Ureter (tissue), 1 donor: ENCODE data around the gene SYNDIG1. TPM values are rescaled to one million over a fixed set of nuclear protein-coding genes. Genes with fewer than 3 reads are reported as not detected.

Source experiments
- DNase-seq: peaks from one replicate; pipeline ENCODE4 v3.0.0-alpha.2; 2020; ENCODE audit warnings: low spot score
- total RNA-seq: library from RNA; stranded (reverse); gene quantifications from one replicate; pipeline ENCODE4 v1.2.4, GENCODE V29; 2023
- donor health status: DM: yes; HTN: yes; CAD: no.

The SYNDIG1 gene
- 4.6 TPM for total RNA-seq

DNA sequence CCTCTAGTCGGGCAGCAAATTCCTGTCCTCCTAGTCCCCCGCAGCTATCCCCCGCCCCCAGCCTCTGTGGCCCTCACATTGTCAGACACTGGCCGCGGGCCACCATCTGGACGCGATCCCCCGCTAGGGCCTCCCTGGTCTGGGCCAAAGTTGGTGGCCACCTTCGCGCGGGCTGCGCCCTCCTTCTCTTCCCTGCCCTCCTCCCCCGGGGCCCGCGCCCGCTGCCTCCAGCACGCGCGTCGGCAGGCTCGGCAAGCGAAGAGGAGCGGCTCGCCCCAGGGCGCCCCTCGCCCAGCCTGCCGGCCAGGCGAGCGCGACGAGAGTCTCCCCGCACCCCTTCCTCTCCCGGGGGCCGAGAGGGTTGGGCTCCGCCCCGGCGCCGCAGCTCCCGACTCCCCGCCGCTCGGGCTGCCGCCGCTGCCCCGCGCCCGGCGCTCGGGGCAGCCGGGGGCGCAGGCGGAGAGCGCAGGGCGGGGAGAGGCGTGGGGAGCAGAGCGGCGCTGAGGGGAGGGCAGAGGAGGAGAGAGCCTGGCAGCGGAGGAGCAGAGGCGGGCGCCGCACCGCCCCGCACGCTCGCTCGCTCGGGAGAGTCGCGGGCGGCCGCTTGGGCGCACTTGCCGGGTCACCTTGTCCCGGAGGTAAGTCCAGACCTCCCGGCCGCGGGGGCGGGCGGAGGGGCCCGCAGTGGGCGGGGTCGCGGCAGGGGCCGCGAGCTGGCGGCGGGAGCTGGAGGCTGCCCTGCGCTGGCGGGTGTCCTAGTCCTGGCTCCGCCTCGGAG lies at the start of gene SYNDIG1:
TSS of gene SYNDIG1 (plus strand) at position 514 of the 778 bp plus-strand sequence. CDS start 73,469 bp downstream, outside the sequence.
- no peak for DNase-seq

DNA sequence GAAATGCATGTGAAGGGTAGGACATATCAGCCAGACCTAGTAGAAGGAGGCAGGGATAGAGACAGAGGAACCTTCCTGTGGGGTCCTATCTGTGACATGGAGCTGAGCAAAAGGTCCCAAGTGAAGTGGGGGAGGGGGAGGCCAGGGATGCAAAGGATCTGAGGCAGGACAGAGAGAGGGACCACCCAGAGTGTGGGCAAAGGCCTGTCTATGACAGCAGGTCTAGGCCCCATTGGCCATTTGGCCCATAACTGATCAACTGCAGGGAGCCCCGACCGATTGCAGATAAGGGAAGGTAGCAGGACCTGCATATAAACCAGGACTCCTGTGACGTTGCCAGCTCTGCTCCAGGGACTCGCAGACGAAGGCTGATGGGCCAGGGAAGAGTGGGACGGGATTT lies 49.6 kb upstream of the SYNDIG1 start:
- no peak for DNase-seq

DNA sequence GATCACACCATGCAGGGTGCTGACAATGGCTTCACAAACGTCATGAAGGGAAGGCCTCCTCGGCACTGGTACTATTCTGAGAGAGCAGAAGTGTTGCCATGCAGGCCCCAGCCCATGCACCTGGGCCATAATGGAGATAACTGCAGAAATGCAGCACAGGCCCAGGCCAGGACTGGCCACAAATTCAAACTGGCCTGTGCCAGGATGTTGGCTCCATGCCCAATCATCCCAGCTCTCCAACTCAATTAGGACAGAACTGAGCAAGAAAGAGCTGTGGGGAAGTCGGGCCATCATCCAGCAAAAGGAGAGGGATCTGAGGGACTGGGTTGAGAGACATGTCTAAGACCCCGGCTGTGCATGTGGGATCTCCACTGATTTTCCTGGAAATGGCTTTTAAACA lies 48.9 kb upstream of the SYNDIG1 start:
- DNase-seq, result no peak

DNA sequence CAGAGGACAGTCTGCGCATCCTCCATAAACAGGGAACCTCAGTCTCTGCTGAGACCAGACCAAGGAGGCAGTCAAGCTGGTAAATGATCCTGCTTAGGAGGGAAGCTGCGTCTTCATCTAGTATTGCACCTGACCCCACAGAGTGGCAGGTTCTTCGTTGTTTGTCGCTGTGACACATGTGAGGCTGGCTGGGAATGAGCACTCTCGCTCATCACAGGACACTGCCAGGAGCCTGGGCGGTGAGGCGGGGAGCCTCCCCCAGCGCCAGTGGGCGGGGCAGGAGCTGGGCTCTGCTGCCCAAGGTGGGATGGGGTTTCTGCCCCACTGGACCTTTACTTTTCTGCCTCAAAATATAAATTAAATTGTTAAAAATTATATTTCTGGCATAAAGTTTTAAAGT lies 48.4 kb upstream of the SYNDIG1 start:
- DNase-seq, result no peak

DNA sequence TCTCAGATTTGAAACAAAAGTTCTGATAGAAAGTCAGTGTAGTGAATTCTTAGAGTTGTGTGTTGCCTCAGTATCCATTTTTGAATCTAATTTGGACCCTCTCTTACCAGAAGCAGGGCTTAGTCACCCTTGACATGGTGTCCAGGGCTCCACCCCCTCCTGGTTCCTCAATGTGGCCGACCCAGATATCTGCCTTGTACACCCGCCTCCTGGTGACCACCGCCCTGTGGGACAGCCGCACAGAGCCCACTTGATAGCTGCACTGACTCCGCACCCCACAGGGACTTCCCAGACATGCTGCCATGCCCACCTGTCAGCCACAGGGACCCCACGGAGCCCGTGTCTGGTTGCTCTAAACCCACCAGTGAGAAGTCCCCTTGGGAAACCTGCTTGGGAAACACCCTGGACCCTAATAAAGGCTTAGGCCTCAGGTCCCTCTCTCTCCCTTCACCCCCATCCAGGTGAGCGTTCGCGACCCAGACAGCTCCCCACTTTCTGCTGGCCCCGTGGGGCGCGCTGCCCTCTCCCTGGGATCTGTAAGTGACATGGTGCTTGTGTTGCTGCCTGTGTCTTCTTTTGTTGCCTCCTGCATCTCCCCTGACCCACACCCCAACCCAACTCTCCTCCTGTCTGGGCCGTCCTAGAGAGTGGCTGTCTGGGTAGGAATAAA lies 47.2 kb upstream of the SYNDIG1 start:
- DNase-seq, result no peak

DNA sequence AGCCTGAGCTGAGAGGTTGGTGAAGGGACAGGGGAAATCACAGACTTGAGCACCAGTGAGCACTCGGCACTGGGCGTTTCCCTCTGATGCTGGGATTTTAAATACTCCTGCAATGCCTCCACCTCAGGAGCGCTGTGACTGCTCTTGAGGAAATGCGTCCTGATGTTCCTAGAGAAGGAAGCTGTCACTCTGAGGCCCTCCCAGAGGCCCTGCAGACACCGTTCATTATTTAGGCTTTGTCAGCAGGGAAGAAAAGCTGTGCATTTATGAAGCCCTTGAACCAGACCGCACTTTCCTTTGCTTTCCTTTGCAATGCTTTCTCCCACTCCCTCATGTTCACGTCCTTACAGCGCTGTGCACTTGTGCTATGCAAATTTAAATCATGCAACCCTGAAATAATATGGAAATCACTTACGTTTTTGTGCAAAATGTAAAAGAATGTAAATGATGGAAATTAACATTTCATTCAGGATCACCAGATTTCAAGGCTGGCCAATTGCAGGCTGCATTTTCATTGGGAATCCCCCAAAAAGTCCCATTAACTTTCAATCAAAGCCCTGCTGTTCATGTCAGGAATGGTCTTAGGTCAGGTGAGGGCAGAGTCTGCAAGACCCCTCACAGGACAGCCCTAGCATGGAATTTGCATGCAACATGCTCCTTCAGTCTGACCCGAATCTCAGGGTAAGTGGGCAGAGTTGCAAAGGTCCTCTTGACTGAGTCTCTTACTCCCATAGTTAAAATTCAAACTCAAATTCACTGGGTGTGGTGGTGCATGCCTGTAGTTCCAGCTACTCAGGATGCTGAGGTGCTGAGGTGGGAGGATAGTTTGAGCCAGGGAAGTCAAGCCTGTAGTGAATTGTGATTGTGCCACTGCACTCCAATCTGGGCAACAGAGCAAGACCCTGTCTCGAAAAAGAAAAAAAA lies 45.8 kb upstream of the SYNDIG1 start:
- no peak for DNase-seq

DNA sequence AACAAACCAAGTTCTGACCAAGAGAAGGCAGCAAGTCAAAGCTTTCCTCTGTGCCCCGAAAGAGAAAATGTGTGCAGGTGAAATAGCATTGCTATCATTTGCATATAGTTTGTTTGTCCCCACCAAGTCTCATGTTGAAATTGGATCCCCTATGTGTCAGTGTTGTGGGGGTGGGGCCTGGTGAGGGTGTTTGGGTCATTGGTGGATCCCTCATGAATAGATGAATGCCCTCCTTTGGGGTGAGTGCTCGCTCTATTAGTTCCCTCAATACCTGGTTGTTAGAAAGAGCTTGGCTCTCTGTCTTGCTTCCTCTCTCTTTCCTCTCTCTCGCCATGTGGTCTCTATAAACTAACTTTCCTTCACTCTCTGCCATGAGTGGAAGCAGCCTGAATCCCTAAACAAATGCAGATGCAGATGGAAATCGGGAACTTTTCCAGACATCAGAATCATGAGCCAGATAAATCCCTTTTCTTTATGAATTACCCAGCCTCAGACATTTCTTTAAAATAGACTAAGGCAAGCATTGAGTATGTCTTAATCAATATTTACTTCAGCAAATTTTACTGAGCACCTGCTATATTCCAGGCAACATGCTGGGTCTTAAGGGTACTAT lies 43.8 kb upstream of the SYNDIG1 start:
- no peak for DNase-seq

DNA sequence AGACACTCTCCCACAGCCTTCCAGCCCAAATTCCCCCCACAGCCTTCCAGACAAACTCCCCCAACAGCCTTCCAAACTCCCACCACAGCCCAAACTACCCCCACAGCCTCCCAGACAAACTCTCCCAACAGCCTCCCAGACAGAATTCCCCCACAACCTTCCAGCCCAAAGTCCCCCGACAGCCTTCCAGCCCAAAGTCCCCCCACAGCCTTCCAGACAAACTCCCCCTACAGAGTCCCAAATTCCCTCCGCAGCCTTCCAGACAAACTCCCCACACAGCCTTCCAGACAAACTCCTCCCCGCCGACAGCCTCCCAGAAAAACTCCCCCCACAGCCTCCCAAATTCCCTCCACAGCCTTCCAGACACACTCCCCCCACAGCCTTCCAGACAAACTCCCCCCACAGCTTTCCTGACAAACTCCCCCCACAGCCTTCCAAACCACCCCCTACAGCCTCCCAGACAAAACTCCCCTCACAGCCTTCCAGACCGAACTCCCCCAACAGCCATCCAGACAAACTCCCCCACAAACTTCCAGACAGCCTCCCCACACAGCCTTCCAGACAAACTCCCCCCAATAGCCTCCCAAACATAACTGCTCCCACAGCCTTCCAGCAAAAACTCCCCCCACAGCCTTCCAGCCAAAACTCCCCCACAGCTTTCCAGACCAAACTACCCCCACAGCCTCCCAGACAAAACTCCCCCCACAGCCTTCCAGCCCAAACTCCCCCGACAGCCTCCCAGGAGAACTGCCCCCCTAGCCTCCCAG lies 38.0 kb upstream of the SYNDIG1 start:
- no peak for DNase-seq

DNA sequence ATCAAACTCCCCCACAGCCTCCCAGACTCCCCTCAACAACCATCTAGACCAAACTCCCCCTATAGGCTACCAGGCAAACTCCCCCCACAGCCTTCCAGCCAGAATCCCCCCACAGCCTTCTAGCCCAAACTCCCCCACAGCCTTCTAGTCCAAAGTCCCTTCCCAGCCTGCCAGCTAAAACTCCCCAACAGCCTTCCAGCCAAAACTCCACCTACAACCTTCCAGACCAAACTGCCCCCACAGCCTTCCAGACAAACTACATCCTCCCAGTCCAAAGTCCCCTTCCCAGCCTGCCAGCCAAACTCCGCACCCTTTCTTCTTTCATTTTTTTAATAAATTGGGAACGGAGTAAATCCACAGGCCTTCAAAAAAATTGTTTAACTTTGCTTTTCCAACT lies 37.4 kb upstream of the SYNDIG1 start:
- no peak for DNase-seq

DNA sequence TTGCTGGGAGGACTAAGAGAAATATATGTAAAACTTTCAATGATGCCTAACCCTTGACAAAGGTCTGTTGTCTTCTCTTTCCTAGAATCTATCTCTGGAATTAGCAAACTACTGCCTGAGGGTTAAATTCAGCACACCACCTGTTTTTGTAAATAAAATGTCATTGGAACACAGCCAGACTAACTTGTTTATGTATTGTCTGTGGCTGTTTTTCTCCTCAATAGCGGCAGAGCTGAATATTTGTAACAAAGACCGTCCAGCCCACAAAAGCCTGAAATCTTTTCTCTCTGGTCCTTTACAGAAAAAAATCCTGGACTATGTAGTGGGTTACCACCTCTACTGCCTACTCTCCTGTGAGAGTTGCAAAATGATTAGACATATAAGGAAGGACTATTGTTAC lies 33.3 kb upstream of the SYNDIG1 start:
- no peak for DNase-seq

DNA sequence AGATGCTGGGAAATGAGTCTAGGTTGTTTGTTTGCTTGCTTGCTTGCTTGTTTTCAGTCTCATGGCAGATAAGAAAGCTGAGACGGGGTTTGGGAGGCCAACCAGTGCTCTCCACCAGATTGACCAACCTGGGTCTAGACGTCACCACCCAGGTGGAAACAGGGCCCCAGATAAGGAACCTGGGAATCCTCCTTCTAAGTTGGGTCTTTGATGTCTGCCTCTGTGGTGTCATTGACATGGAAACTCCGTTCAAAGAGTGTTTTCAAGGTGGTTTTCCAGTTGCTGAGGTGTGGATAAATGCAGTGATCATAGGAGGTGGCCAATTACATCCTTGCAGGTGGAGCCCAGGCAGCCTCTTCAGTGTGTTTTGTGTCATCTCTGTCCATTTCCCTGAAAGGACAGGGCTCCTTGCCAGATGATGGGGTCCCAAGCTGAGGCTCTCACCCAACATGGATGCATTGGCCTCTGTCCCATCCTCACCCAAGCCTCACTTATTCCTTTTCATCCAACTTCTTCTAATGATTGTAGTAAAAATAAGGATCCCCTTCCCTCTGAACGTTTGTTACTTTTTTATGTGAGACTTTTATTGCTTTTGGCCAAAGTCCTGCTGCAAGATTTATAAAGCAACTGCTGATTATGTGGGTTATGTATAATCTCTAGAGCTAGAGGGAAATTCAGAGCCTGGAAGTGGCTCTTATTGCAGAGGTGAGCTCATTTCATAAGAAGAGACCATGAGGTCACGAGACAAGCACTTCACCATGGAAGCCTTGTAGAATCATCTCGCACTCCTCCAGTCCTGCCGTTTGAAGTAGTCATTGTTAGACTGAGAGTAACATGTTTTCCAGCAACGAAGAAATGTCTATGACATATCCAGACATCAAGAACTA lies 32.0 kb upstream of the SYNDIG1 start:
- no peak for DNase-seq

DNA sequence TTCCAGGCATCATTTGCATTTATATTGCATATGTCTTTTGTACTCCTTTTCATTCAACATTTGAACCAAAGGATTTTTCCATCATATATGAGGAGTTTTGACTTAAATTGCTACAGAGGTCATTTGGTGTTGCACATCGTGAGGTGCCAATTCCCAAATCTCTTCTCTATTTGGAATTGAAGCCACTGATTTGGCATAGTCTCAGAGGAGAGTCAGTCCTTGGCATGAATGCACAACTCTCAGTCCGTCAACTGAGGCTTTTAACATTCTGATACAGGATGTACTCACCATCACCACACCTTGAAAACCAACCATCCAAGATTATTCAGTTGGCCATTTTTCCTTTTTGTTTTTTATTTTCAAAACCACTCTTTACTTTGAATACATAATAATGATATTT lies 31.1 kb upstream of the SYNDIG1 start:
- DNase-seq, result no peak

DNA sequence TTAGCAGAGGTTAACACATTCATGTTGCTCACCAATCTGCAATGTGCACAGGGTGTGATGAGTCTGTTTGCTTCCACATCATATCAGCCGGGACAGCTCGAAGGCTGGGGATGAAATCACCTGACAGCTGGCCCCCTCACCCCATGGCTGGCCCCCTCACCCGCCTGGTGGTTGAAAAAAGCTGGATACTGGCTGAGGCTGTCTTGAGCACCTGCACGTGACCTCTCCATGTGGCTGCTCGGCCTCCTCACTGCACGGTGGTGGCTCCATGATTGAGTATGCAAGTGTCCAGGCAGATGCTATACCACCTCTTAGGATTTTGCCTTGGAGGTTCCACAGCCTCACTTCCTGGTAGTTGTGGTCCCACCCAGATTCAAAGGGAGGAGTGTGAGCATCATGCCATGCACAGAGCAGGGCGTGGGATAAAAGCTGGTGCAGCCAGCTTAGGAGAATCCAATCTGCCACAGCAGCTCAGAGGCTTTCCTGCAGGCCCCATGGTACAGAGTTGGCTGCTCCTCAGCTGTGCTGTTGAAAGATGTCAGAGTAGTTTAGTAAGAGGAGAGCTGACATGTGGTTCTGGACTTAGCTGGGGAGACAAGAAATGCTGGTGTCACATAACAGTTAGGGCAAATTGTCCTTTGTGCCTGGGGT lies 29.6 kb upstream of the SYNDIG1 start:
- no peak for DNase-seq

DNA sequence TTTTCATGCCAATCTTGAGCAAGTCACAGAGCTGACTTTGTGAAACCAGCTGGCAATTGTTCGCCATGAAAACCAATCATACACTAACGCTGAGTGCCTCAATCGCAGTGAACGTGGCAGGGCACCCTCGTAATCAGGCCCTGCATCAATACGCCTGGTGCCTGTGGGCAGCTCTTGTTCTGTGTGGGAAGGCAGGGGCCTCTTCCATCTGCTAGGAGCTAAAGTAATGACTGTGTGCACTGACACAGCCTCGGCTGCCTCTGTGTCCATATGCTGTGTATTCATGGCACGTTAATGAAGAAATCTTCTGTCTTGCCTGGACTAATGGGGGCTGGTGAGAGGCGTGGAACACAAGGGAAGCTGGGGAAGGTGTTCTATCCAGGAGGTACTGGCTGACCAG lies 27.8 kb upstream of the SYNDIG1 start:
- DNase-seq, result no peak

DNA sequence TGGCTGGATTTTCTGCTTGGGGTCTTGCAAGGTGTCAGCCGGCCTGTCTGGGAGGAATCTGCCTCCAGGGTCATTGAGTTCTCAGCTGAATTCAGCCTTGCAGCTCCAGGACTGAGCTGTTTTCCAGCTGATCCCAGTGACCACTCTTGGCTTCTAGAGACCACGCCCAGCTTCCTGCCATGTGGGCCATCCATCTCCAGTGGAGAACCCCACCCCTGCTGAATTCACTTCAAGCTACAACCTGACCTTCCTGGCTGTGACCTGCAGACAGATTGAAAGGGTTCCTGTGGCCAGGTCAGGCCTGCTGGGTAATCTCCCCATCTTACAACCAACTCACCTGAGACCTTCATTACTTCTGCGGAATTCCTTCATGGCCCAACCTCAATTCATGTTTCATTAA lies 26.5 kb upstream of the SYNDIG1 start:
- no peak for DNase-seq

DNA sequence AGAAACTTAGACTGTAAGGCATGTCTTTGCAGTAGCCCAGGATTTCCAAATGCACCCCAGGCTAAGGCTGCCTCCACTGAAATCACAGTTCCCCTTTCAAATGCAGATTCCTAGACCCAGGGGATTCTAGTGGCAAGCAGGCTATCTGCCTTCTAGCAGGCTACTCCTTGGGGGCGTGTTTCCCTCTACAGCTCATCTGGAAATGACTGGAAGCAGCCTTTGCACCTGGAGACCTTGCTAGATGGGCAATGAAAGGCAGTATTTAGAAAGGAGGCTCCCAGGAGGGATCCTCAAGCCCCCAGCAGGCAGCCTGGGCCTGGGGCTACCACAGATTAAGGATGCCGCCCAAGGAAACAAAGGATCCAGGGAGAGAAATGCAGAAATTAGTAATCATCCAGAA lies 26.0 kb upstream of the SYNDIG1 start:
- no peak for DNase-seq

DNA sequence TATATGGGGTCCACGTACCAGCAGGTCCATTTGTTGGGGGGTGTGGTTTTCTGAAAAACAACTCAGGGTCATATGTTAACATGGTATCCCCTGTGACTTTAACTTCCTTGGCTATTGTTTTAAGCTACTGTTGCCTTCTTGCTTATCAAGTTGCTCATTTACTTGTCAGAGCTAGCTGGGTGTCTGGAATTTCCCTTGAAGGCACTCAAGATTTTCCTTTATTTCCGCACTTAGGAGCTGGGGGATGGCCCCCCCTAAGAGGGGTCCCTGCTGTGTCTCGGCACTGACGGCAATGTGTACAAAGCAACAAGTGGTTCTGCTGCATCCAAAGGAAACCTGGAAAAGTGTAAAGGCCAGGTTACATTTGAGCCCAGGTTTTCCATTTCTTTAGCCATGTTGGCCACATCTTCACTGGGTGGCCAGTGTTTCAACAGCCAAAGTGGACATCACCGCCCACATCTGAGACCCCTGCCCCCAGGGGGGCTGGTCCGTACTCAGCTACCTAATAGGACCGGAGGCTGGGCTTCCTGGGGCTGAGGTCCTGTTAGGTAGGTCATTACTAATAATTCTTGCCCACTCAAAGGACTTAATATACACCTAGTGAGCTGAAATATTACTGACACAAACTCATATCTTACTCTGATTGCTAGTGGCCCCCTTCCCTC lies 24.8 kb upstream of the SYNDIG1 start:
- no peak for DNase-seq

DNA sequence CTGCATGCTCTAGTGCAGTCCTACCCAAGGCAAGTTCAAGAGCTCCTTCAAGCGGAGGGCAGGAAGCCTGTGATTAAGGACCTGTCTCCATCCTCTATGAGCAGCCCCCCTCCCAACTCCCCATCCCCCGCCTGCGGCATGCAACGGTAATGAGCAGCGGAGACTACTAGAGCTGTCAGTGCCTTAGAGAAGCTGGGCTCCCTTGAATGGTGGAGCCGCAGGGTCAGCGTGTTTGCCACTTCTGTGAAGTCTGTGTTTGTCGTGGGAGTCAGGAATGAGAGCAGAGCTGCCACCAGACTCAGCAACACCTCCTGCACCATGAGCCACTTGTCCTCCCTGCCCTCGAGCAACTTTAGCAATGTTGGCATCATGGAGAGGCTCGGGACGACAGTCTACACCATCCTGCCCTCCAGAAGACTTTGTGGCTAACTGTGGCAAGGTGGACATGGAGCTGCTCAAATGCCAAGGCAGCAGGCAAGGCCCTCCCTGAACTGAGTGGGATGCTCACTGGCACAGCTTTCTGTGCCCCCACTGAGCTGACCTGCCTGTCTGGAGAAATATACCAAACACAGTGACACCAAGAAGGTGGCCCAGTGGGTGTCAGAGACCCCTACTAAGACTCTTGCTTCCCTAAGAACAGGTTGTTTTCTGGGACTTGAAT lies 23.8 kb upstream of the SYNDIG1 start:
- DNase-seq, result no peak

DNA sequence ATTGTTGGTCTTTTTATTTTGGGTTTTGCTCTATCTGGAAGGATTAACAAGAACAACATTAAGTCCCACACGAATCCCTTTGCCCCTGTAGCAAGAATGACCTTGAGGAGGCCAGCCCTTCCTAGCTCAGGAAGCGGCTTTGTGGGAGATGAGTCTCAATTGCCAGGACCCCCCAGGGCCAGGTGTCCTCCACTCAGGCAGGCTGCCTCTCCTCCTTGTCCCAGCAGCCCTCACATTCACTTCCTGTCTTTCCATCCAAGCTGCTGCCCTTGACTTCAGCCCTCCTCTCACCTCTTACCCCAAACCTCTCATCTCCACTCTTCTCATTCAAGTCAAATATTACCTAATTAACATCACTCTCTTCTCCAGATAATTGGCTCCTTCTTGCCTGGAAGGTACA lies 22.6 kb upstream of the SYNDIG1 start:
- no peak for DNase-seq
